ENCODE measurements around the gene MYH11.

DNA sequence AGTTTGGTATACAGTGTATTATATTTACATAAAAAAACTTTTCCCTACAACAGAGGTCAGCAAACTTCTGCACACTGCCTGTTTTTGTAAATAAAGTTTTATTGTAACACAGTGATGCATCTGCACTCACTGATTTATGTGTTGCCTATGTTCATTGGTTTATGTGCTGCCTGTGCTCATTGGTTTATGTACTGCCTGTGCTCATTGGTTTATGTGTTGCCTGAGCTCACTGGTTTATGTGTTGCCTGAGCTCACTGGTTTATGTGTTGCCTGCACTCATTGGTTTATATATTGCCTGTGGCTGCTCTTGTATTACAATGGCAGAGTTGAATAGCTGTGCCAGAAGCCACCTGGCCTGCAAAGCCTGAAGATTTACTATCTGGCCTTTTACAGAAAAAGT lies 81.6 kb downstream of the MYH11 start:
- TF ChIP-seq BCL6 (CRISPR knock-in tag; IDR thresholded peaks at IDR 0.05) (no peak), TOE1 (CRISPR knock-in tag; IDR thresholded peaks at IDR 0.05) (no peak), ZNF501 (CRISPR knock-in tag; IDR thresholded peaks at IDR 0.05) (no peak), GTF3A (CRISPR knock-in tag; conservative IDR thresholded peaks at IDR 0.05) (no peak), TAF1 (CRISPR knock-in tag; IDR thresholded peaks at IDR 0.05) (no peak), NR3C1 (CRISPR knock-in tag; IDR thresholded peaks at IDR 0.05) (no peak), ZNF44 (CRISPR knock-in tag; IDR thresholded peaks at IDR 0.05) (no peak), HOXA7 (CRISPR knock-in tag; IDR thresholded peaks at IDR 0.05) (no peak)
- TF ChIP-seq, protein P1, sequence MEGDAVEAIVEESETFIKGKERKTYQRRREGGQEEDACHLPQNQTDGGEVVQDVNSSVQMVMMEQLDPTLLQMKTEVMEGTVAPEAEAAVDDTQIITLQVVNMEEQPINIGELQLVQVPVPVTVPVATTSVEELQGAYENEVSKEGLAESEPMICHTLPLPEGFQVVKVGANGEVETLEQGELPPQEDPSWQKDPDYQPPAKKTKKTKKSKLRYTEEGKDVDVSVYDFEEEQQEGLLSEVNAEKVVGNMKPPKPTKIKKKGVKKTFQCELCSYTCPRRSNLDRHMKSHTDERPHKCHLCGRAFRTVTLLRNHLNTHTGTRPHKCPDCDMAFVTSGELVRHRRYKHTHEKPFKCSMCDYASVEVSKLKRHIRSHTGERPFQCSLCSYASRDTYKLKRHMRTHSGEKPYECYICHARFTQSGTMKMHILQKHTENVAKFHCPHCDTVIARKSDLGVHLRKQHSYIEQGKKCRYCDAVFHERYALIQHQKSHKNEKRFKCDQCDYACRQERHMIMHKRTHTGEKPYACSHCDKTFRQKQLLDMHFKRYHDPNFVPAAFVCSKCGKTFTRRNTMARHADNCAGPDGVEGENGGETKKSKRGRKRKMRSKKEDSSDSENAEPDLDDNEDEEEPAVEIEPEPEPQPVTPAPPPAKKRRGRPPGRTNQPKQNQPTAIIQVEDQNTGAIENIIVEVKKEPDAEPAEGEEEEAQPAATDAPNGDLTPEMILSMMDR (CRISPR knock-in tag; IDR thresholded peaks at IDR 0.05), result no peak
- TF ChIP-seq, protein P2, sequence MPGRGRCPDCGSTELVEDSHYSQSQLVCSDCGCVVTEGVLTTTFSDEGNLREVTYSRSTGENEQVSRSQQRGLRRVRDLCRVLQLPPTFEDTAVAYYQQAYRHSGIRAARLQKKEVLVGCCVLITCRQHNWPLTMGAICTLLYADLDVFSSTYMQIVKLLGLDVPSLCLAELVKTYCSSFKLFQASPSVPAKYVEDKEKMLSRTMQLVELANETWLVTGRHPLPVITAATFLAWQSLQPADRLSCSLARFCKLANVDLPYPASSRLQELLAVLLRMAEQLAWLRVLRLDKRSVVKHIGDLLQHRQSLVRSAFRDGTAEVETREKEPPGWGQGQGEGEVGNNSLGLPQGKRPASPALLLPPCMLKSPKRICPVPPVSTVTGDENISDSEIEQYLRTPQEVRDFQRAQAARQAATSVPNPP (CRISPR knock-in tag; IDR thresholded peaks at IDR 0.05), result no peak

Measured in HepG2 (cell line).